ENCODE results near the gene KCND3. TPM values are rescaled to one million over a fixed set of nuclear protein-coding genes. Genes with fewer than 3 reads are reported as not detected.
A peak's percentile ranks its signal among the peaks of the same experiment; 100 is the strongest.

Gene KCND3
- polyA plus RNA-seq, 3 donors = 1.3 to 1.5 (median 1.4) TPM

- no peak for DNase-seq
Measured at GRCh38 chr1:111848852-111849545, 140.5 kb downstream of the KCND3 start.

GRCh38 chr1:111847466-111847865, 142.0 kb downstream of the KCND3 start:
- no peak for DNase-seq

GRCh38 chr1:111846842-111847241, 142.6 kb downstream of the KCND3 start:
- no peak for DNase-seq

GRCh38 chr1:111843177-111843576, 146.3 kb downstream of the KCND3 start:
- no peak for DNase-seq

GRCh38 chr1:111842411-111842810, 147.1 kb downstream of the KCND3 start:
- DNase-seq = no peak

- no peak for DNase-seq
Measured at GRCh38 chr1:111841746-111842145, 147.7 kb downstream of the KCND3 start.

- DNase-seq = no peak
Measured at GRCh38 chr1:111841189-111841588, 148.3 kb downstream of the KCND3 start.

- no peak for DNase-seq
Measured at GRCh38 chr1:111837393-111837792, 152.1 kb downstream of the KCND3 start.

- DNase-seq = no peak
Measured at GRCh38 chr1:111836111-111836510, 153.4 kb downstream of the KCND3 start.

GRCh38 chr1:111835514-111835913, 154.0 kb downstream of the KCND3 start:
- no peak for DNase-seq

- DNase-seq = no peak
Measured at GRCh38 chr1:111834956-111835355, 154.5 kb downstream of the KCND3 start.

- DNase-seq = peak; percentile 22
Measured at GRCh38 chr1:111833334-111833733, 156.1 kb downstream of the KCND3 start.

GRCh38 chr1:111832521-111833155, 156.8 kb downstream of the KCND3 start:
- no peak for DNase-seq

- DNase-seq = no peak
Measured at GRCh38 chr1:111831153-111831552, 158.3 kb downstream of the KCND3 start.

- no peak for DNase-seq
Measured at GRCh38 chr1:111827946-111828345, 161.5 kb downstream of the KCND3 start.

- DNase-seq = no peak
Measured at GRCh38 chr1:111826278-111826677, 163.2 kb downstream of the KCND3 start.

- no peak for DNase-seq
Measured at GRCh38 chr1:111825217-111825616, 164.3 kb downstream of the KCND3 start.

GRCh38 chr1:111822138-111822537, 167.3 kb downstream of the KCND3 start:
- no peak for DNase-seq

- no peak for DNase-seq
Measured at GRCh38 chr1:111821121-111821745, 168.2 kb downstream of the KCND3 start.

GRCh38 chr1:111819566-111820263, 169.8 kb downstream of the KCND3 start:
- DNase-seq = no peak

GRCh38 chr1:111818546-111818945, 170.9 kb downstream of the KCND3 start:
- DNase-seq = no peak

GRCh38 chr1:111818081-111818480, 171.4 kb downstream of the KCND3 start:
- DNase-seq = no peak

- no peak for DNase-seq
Measured at GRCh38 chr1:111814642-111815041, 174.8 kb downstream of the KCND3 start.

Data from renal pelvis (tissue), 4 donors.